Astrocyte of the spinal cord (primary cell): ENCODE data around the gene PDE12.
"Not testable (repeated sequence)": the region's sequence is repeated elsewhere in the genome, so short reads cannot be mapped to it uniquely, and the experiment has no call there.

Source experiments
- DNase-seq: peaks from one replicate; pipeline ENCODE4 v3.0.0; 2011; ENCODE audit warnings: low read depth, low spot score
- H3K4me3 ChIP-seq: 2 replicates; pipeline ENCODE4 v1.5.1; 2011; ENCODE audit warnings: low read depth, mild to moderate bottlenecking, low read length, moderate library complexity
- CTCF ChIP-seq: IDR thresholded peaks from 2 replicates; pipeline ENCODE4 v1.5.1; 2012; ENCODE audit warnings: low read depth, mild to moderate bottlenecking, low read length, inconsistent platforms
- in situ Hi-C: cut with HindIII; loops from 2 replicates; pipeline ENCODE4 v1.10.0; 2017; ENCODE audit warnings: low sequenced_read_pairs

PDE12 gene

DNA sequence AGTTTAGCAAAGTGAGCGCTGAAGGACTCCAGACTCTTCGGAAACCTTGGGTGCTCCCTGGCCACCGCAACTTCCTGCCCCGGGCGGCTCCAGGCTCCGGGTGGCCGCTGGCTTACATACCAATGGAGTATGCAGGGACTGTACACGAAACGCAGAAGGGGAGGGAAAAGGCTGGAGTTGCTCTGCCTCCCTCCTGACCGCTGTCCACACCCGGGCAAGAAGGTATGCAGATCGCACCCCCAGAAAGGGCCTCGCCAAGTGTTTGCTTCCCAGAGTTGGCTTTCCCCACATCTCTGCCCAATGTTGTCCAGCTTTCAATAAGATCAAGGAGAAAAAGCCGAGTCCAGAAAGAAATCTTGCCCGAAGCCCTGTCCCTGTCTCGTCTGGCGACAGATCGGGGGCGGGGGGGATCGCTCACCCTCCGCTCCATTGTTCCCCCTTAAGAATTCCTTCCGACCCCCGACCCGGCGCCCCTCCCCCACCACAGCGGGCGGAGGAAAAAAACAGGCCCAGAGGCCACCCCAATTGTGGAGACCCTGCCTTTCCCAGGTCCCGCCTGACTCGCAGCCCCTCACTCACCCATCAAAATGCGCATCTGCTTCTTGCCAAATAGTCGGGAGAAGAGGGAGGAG lies 40.5 kb downstream of the PDE12 start:
- TF ChIP-seq CTCF: no peak
- in situ Hi-C loops: no loop called here
- H3K4me3 ChIP-seq: peak overlapping the region; percentile 100
- DNase-seq: peak; percentile 92

DNA sequence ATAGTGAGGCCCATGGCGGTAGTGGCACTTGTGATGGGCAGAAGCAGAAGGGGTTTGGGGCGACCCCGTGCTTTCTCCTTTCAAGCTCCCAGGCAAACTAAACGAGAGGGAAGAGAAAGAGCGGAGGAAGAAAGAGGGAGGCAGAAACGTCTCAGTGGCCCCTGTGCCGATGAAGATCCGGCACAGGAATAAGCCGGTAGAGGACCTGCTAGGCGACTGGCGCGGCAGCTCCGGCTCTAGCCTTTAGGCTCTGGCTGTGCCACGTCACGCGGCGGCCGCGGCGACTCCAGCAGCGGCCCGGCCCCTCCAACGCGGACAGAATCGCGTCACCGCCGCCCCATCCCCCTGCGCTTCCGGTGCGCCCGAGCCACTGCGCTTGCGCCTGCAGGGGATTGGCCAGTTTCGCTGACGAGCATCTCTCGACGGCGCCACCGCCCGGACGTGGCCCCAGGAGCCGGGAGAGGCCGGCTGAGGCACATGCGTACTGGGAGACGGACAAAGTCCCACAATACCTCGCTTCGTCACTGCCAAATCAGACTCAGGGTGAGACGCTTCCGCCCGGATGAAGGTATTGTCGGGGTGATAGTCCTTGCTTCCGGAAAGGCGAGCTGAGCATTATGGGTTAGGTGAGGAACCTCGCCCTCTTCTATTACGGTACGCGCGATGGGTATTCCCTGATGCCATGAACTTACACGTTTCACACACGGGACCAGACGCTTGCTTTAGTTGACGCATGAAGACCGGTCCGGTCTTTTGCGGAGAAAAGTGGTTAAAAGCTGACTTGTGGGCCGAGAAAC lies 41.3 kb downstream of the PDE12 start, which contains the start of gene ARF4:
TSS of gene ARF4 (minus strand) at position 218 of the 797 bp plus-strand sequence. CDS start at position 14, 204 bp downstream.
- peak; percentile 100 for DNase-seq
- H3K4me3 ChIP-seq: peak within 1 kb of the TSS; percentile 100
- peak; percentile 36 for TF ChIP-seq CTCF
- in situ Hi-C loops: no loop called here

- in situ Hi-C loops: no loop called here
- TF ChIP-seq CTCF: no peak
- DNase-seq: no peak
- H3K4me3 ChIP-seq: peak overlapping the region; percentile 65
These were observed 42.8 kb downstream of the PDE12 start for GRCh38 chr3:57598765-57599360.

DNA sequence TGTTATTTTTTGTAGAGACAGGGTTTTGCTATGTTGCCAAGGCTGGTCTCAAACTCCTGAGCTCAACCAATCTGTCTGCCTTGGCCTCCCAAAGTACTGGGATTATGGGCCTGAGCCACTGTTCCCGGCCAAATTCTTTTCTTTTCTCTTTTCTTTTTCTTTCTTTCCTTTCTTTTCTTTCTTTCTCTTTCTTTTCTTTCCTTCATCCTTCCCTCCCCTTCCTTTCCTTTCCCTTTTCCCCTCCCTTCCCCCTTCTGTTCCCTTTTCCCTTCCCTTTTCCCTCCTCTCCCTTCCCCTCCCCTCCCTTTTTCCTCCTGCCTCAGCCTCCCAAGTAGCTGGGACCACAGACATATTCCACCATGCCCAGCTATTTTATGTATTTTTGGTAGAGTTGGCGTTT lies 44.1 kb downstream of the PDE12 start:
- H3K4me3 ChIP-seq: no peak overlapping the region
- DNase-seq: no peak
- TF ChIP-seq CTCF: no peak
- in situ Hi-C loops: no loop called here

GRCh38 chr3:57604971-57605370 lies 48.9 kb downstream of the PDE12 start:
- DNase-seq: no peak
- in situ Hi-C loops: no loop called here
- H3K4me3 ChIP-seq: no peak overlapping the region
- no peak for TF ChIP-seq CTCF

- in situ Hi-C loops: no loop called here
- TF ChIP-seq CTCF: no peak
- no peak for DNase-seq
- H3K4me3 ChIP-seq: no peak overlapping the region
These were observed 49.6 kb downstream of the PDE12 start for GRCh38 chr3:57605683-57606082.

DNA sequence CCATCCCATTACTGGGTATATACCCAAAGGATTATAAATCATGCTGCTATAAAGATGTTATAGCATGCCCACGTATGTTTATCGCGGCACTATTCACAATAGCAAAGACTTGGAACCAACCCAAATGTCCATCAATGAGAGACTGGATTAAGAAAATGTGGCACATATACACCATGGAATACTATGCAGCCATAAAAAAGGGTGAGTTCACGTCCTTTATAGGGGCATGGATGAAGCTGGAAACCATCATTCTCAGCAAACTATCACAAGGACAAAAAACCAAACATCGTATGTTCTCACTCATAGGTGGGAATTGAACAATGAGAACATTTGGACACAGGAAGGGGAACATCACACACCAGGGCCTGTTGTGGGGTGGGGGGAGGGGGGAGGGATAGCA lies 55.8 kb downstream of the PDE12 start:
- H3K4me3 ChIP-seq, DNase-seq, in situ Hi-C loops: not testable (repeated sequence)
